Glomerular visceral epithelial cell (primary cell): ENCODE measurements around the gene TOMM20.

Experiments
- DNase-seq: peaks from one replicate; pipeline ENCODE4 v3.0.0-alpha.2; 2016; ENCODE audit errors: extremely low spot score

TOMM20 gene

GRCh38 chr1:235063068-235063765 lies 65.4 kb downstream of the TOMM20 start:
- DNase-seq, result no peak

DNA sequence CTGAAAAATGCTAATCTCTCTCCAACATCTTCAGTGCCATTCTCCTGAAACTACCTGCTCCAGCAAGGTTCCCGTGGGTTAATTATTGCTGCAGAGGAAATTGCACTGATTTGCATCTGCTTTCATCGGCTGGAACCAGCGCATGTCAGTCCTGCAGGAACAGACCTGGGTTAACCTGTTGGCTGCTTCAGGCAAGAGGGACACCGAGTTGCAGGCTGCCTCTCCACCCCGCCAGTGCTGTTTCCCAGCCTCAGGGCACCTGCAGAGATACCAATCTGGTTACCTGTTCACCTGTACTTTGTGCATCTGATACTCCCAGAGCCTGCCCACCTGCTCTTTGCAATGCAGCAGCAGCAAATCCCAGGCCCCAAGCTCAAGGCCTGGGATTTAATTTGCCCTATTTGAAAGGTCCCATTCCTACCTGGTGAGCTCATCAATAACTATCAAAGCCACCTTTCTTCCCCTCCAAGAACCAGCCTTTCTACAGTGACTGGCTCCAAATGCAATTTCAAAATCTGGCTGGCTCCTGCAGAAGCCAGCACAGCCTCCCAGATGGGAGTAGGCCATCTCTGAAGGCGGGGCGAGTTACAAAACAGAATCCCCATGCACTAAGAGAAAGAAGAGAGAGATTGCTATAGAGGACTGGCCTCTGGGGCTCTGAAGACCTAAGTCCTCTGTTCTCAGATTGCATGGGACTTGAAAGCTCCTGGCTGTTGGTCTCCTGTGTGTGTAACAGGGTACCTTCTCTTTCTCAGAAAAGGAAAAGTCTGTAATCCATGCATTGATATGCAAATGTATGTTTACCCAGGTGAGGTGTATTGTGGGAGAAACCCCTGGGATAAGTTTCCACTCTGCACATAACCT lies 67.8 kb downstream of the TOMM20 start:
- no peak for DNase-seq
